IMR-90 (cell line): Measurements from ENCODE around the gene ULK2. TPM values are rescaled to one million over a fixed set of nuclear protein-coding genes. Genes with fewer than 3 reads are reported as not detected.

Experiments
- ATAC-seq: fragments of 200-7000 bp; cut with Tn5 transposase; 2 replicates; pipeline ENCODE4 v1.9.1; 2020; ENCODE audit warnings: low read depth, mild to moderate bottlenecking, moderate library complexity
- BruUV-seq: library from RNA; stranded (reverse); fragments of 400-500 nt; replicated peaks from 2 replicates; lab custom pipeline; 2021; lab: Mats Ljungman, UMichigan
- CTCF ChIA-PET: fragments of 300-600 bp; formaldehyde crosslinking; extraction: SDS; loops from one replicate; lab custom pipeline; 2021; ENCODE audit warnings: antibody characterized with exemption; lab: Yijun Ruan, JAX
- POLR2A ChIA-PET: fragments of 300-600 bp; sonication (Branson Sonifier 250); formaldehyde crosslinking; loops from one replicate; lab custom pipeline; 2022; ENCODE audit warnings: antibody characterized with exemption; ENCODE audit not compliant: unreplicated experiment; lab: Charles Lee
- DNase-seq: peaks from one replicate; pipeline ENCODE4 v3.0.0; 2013
- H2AFZ ChIP-seq: replicated peaks from 2 replicates; pipeline ENCODE3; 2013; ENCODE audit warnings: low read length, mild to moderate bottlenecking; ENCODE audit not compliant: poor library complexity
- H2AK5ac ChIP-seq: 2 replicates; pipeline ENCODE4 v1.6.1; 2013; ENCODE audit warnings: low read depth, low read length, inconsistent platforms
- H2AK9ac ChIP-seq: replicated peaks from 2 replicates; pipeline ENCODE3; 2013; ENCODE audit warnings: mild to moderate bottlenecking, low read depth, low read length, moderate library complexity; ENCODE audit not compliant: poor library complexity
- H2BK120ac ChIP-seq: 2 replicates; pipeline ENCODE4 v1.6.1; 2013; ENCODE audit warnings: low read depth, low read length, inconsistent platforms
- H2BK15ac ChIP-seq: 3 replicates; pipeline ENCODE4 v1.6.1; 2013; ENCODE audit warnings: low read depth, low read length, inconsistent platforms
- H2BK20ac ChIP-seq: 2 replicates; pipeline ENCODE4 v1.6.1; 2013; ENCODE audit warnings: low read depth, mild to moderate bottlenecking, inconsistent platforms, low read length, moderate library complexity
- H2BK5ac ChIP-seq: 2 replicates; pipeline ENCODE4 v1.6.1; 2013; ENCODE audit warnings: mild to moderate bottlenecking, low read depth, low read length, inconsistent platforms; ENCODE audit not compliant: poor library complexity, severe bottlenecking
- H3K14ac ChIP-seq: replicated peaks from 2 replicates; pipeline ENCODE4 v1.6.1; 2013; ENCODE audit warnings: low read depth, low read length, inconsistent platforms
- H3K18ac ChIP-seq: 2 replicates; pipeline ENCODE4 v1.6.1; 2013; ENCODE audit warnings: low read depth, low read length, control low read depth
- H3K23ac ChIP-seq: 2 replicates; pipeline ENCODE4 v1.6.1; 2013; ENCODE audit warnings: low read depth, low read length, inconsistent platforms
- H3K27ac ChIP-seq: 2 replicates; pipeline ENCODE4 v1.5.1; 2013; ENCODE audit warnings: mild to moderate bottlenecking, control low read depth, low read length; ENCODE audit not compliant: insufficient read depth
- H3K27me3 ChIP-seq: 2 replicates; pipeline ENCODE4 v1.6.1; 2013; ENCODE audit warnings: low read length; ENCODE audit not compliant: control insufficient read depth, insufficient read depth
- H3K36me3 ChIP-seq: 2 replicates; pipeline ENCODE4 v1.6.1; 2013; ENCODE audit warnings: low read length, mixed read lengths; ENCODE audit not compliant: control insufficient read depth, insufficient read depth
- H3K4ac ChIP-seq: 2 replicates; pipeline ENCODE4 v1.6.1; 2013; ENCODE audit warnings: low read depth, low read length, inconsistent platforms
- H3K4me1 ChIP-seq: 2 replicates; pipeline ENCODE4 v1.6.1; 2013; ENCODE audit warnings: low read length, mixed read lengths; ENCODE audit not compliant: control insufficient read depth, insufficient read depth
- H3K4me2 ChIP-seq: 2 replicates; pipeline ENCODE4 v1.6.1; 2013; ENCODE audit warnings: low read depth, mild to moderate bottlenecking, control low read depth, low read length, moderate library complexity
- H3K4me3 ChIP-seq: 2 replicates; pipeline ENCODE4 v1.5.1; 2013; ENCODE audit warnings: low read depth, mild to moderate bottlenecking, control low read depth, low read length, moderate library complexity; ENCODE audit not compliant: insufficient read depth
- H3K56ac ChIP-seq: 2 replicates; pipeline ENCODE4 v1.6.1; 2013; ENCODE audit warnings: low read length, inconsistent platforms; ENCODE audit not compliant: insufficient read depth; ENCODE audit errors: extremely low read depth
- H3K79me1 ChIP-seq, 2 experiments: 2 replicates each; pipeline ENCODE4 v1.6.1; 2013; ENCODE audit warnings: low read length in 2 of 2, inconsistent platforms in 1 of 2, low read depth in 1 of 2
- H3K9ac ChIP-seq: 2 replicates; pipeline ENCODE4 v1.6.1; 2013; ENCODE audit warnings: low read depth, low read length, control low read depth
- H3K9me1 ChIP-seq: 2 replicates; pipeline ENCODE4 v1.6.1; 2013; ENCODE audit warnings: low read length, inconsistent platforms; ENCODE audit not compliant: insufficient read depth
- H3K9me3 ChIP-seq: 2 replicates; pipeline ENCODE4 v1.6.1; 2013; ENCODE audit warnings: low read length; ENCODE audit not compliant: control insufficient read depth, insufficient read depth
- H4K20me1 ChIP-seq: 2 replicates; pipeline ENCODE4 v1.6.1; 2013; ENCODE audit warnings: low read length, inconsistent platforms; ENCODE audit not compliant: insufficient read depth
- H4K5ac ChIP-seq: 2 replicates; pipeline ENCODE4 v1.6.1; 2013; ENCODE audit warnings: mild to moderate bottlenecking, low read depth, low read length, control low read depth
- H4K8ac ChIP-seq, 2 experiments: 2 replicates each; pipeline ENCODE4 v1.6.1; 2013; ENCODE audit warnings: low read depth in 2 of 2, low read length in 2 of 2, control low read depth in 1 of 2, inconsistent platforms in 1 of 2
- H4K91ac ChIP-seq: 2 replicates; pipeline ENCODE4 v1.6.1; 2013; ENCODE audit warnings: low read depth, low read length, inconsistent platforms; ENCODE audit not compliant: insufficient read depth
- BHLHE40 ChIP-seq: fragments of 150-350 bp; IDR thresholded peaks from 2 replicates; pipeline ENCODE4 v1.6.1; 2016; ENCODE audit warnings: mild to moderate bottlenecking, low read depth, low read length
- MAFK ChIP-seq: IDR thresholded peaks from 2 replicates; pipeline ENCODE4 v1.6.1; 2012; ENCODE audit warnings: low read depth, low read length, improper control_type of control experiment
- NFE2L2 ChIP-seq: fragments of 150-350 bp; IDR thresholded peaks from 2 replicates; pipeline ENCODE4 v1.6.1; 2016; ENCODE audit warnings: low read depth, mild to moderate bottlenecking, low read length
- WGBS, 2 experiments: methylation state at CpG; one replicate each; pipeline versions ENCODE4 v1.1.5 to v1.1.7; 2013; ENCODE audit warnings: missing lambda C conversion rate in 2 of 2; ENCODE audit not compliant: insufficient read length in 1 of 2; ENCODE audit errors: extremely low coverage in 2 of 2; 5-methylcytosine and 5-hydroxymethylcytosine counted together
- dilution Hi-C: fragments of 300-500 bp; cut with HindIII; formaldehyde crosslinking; loops from one replicate; pipeline ENCODE4 v1.14.3; 2018; ENCODE audit warnings: low sequenced_read_pairs; ENCODE audit not compliant: unreplicated experiment
- in situ Hi-C: fragments of 300-500 bp; cut with MboI; formaldehyde crosslinking; loops from 3 replicates; pipeline ENCODE4 v1.14.3; 2019; ENCODE audit warnings: low sequenced_read_pairs, inconsistent platforms, mixed read lengths
- intact Hi-C: fragments of 100-400 bp; cut with micrococcal nuclease; formaldehyde crosslinking; loops from 2 replicates; pipeline ENCODE4 v1.10.0; 2022
- polyA plus RNA-seq, 3 experiments: library from polyadenylated mRNA; depleted of rRNA; stranded (reverse); fragments of >200 nt; gene quantifications; 2 replicates each; pipeline ENCODE4 v1.2.3, GENCODE V29; 2012; ENCODE audit warnings: low replicate concordance in 1 of 3
- total RNA-seq: library from RNA; depleted of rRNA; stranded (reverse); fragments of >200 nt; gene quantifications from 2 replicates; pipeline ENCODE4 v1.2.3, GENCODE V29; 2012

The ULK2 gene
- total and polyA plus RNA-seq, 2 of the 4 experiments (the other 2 are of a cell fraction), result 8.9 to 10.8 TPM

DNA sequence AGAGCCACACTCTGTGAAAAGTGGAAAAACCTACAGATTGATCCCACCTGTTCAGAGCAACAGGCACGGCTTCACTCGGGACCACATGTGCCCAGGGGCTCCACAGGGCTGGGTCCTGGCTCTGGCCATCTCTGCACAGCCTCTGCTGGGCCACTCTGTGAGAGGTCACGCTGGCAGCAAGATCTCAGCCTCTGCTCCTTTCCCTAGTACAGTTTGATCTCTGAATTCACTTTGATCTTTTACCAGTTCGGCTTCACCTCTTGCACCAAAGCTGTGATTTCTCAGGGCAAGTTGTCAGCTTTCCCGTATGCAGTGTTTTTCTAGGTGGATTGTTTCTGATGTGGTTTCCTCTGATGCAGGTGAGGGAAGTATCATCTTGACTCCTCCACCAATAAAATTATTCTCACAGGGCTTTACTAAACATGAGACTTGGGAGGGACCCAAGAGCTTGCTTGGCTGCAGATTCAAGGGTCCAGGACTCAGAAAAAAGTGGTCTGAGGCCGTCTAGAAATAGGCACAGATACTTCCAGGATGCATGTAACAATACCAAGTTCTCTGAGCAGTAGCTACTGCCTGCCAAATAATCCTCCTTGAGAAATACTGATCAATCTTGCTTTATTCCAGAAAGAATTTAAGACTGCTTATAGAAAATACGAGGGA lies 95.6 kb downstream of the ULK2 start:
- no peak overlapping the region for H2BK15ac ChIP-seq
- peaks cover 5% of the 10 kb centered on the region; the same call in 1 of the 2 replicates for H3K36me3 ChIP-seq
- no peak overlapping the region for H3K27ac ChIP-seq
- H3K4me1 ChIP-seq, result peaks cover 3% of the 10 kb centered on the region
- no peak overlapping the region for H4K5ac ChIP-seq
- ChIA-PET POLR2A (no interaction called here), CTCF (interaction anchor here (2.1 kb wide), 1 partner anchor 409 kb away, joined by 5 read pairs; the partner anchor contains the start of gene B9D1)
- H4K91ac ChIP-seq, result no peak overlapping the region
- TF ChIP-seq NFE2L2 (no peak), MAFK (no peak), BHLHE40 (no peak)
- H2AFZ ChIP-seq, result no peak overlapping the region
- H2BK20ac ChIP-seq, result no peak overlapping the region
- intact Hi-C loops (no loop called here), in situ Hi-C loops (no loop called here), dilution Hi-C loops (no loop called here)
- H3K23ac ChIP-seq, result no peak overlapping the region
- H4K8ac ChIP-seq, result no peak overlapping the region
- DNase-seq, result no peak
- H3K56ac ChIP-seq, result no peak overlapping the region
- H2AK5ac ChIP-seq, result no peak overlapping the region
- H2AK9ac ChIP-seq, result no peak overlapping the region
- no peak overlapping the region for H3K4ac ChIP-seq
- H3K9me3 ChIP-seq, result no peaks in the 10 kb centered on the region
- no TSS peak for BruUV-seq
- no peak for ATAC-seq
- H3K9me1 ChIP-seq, result no peaks in the 10 kb centered on the region
- no peak overlapping the region for H3K18ac ChIP-seq
- no peaks in the 10 kb centered on the region for H3K27me3 ChIP-seq
- no peak overlapping the region for H3K9ac ChIP-seq
- H3K4me2 ChIP-seq, result no peak overlapping the region
- H2BK120ac ChIP-seq, result no peak overlapping the region
- H4K20me1 ChIP-seq, result no peaks in the 10 kb centered on the region
- H3K79me1 ChIP-seq, result no peaks in the 10 kb centered on the region
- H3K14ac ChIP-seq, result no peak overlapping the region
- WGBS, 2 experiments, result 49% methylated on average over 4 of the region's 7 CpGs; no CpG with 5 or more reads in 1 of the 2 experiments
- H2BK5ac ChIP-seq, result no peak overlapping the region
- no peak overlapping the region for H3K4me3 ChIP-seq
